Gastroesophageal sphincter (tissue), 4 donors: ENCODE results near the gene PHLDA2. TPM values are rescaled to one million over a fixed set of nuclear protein-coding genes. Genes with fewer than 3 reads are reported as not detected.

ENCODE experiments used
- ATAC-seq: fragments of 150-250 bp; one replicate; pipeline ENCODE4 v1.9.1; 2016; ENCODE audit warnings: mild to moderate bottlenecking, moderate library complexity
- H3K27ac ChIP-seq, 4 donors: fragments of 200-600 bp; sonication (generic) in 3 of 4; 1 replicate in 3 of 4; 2 replicates in 1 of 4; pipeline ENCODE4 v1.5.1; 2016 to 2019
- H3K27me3 ChIP-seq: fragments of 200-600 bp; sonication (generic); one replicate; pipeline ENCODE4 v1.5.1; 2019
- H3K36me3 ChIP-seq, 2 donors: fragments of 200-600 bp; sonication (generic); one replicate each; pipeline ENCODE4 v1.5.1; 2019; ENCODE audit warnings: control low read depth in 1 of 2
- H3K4me1 ChIP-seq, 3 donors: fragments of 200-600 bp; sonication (generic); 1 replicate in 2 of 3; 2 replicates in 1 of 3; pipeline ENCODE4 v1.5.1; 2016 to 2019; ENCODE audit warnings: control low read depth in 2 of 3
- H3K4me3 ChIP-seq, 2 donors: fragments of 200-600 bp; sonication (generic); one replicate each; pipeline ENCODE4 v1.5.1; 2019; ENCODE audit warnings: mild to moderate bottlenecking in 1 of 2, moderate library complexity in 1 of 2
- H3K9me3 ChIP-seq, 3 donors: fragments of 200-600 bp; sonication (generic); one replicate each; pipeline ENCODE4 v1.5.1; 2017 to 2019; ENCODE audit warnings: control low read depth in 2 of 3
- CTCF ChIP-seq, 4 experiments: fragments of 200-600 bp in 2 of 4; fragments of 450-650 bp in 2 of 4; sonication (generic) in 1 of 4; IDR thresholded peaks; one replicate each; pipeline ENCODE4 v1.5.1; 2017 to 2019; ENCODE audit warnings: antibody characterized with exemption in 4 of 4, mild to moderate bottlenecking in 2 of 4, moderate library complexity in 2 of 4
- EP300 ChIP-seq: sonication (generic); formaldehyde crosslinking; IDR thresholded peaks from one replicate; pipeline ENCODE4 v1.6.1; 2017; ENCODE audit warnings: antibody characterized with exemption, mild to moderate bottlenecking
- POLR2A ChIP-seq, 2 donors: fragments of 450-650 bp; IDR thresholded peaks; one replicate each; pipeline ENCODE4 v1.6.1; 2017; ENCODE audit warnings: antibody characterized with exemption in 2 of 2, mild to moderate bottlenecking in 2 of 2, moderate library complexity in 1 of 2
- POLR2AphosphoS5 ChIP-seq: sonication (generic); formaldehyde crosslinking; IDR thresholded peaks from one replicate; pipeline ENCODE4 v1.6.1; 2017; ENCODE audit warnings: antibody characterized with exemption
- WGBS, 2 donors: methylation state at CpG; one replicate each; pipeline ENCODE4 v1.1.5; 2018; ENCODE audit warnings: low coverage in 1 of 2; 5-methylcytosine and 5-hydroxymethylcytosine counted together
- total RNA-seq, 4 donors: library from RNA; depleted of rRNA; stranded (reverse); fragments of >200 nt; gene quantifications; one replicate each; pipeline ENCODE4 v1.1.0, GENCODE V29; 2016

The PHLDA2 gene
- total RNA-seq, 4 donors from 2014 or later: 0.82 to 5.0 (median 1.9) TPM; not detected in 1

- Histone ChIP-seq H3K27me3 (no peaks in the 10 kb centered on the region), H3K36me3 (no peaks in the 10 kb centered on the region), H3K4me3 (no peak overlapping the region), H3K4me1 (no peaks in the 10 kb centered on the region), H3K9me3 (no peaks in the 10 kb centered on the region), H3K27ac (no peak overlapping the region)
- WGBS, 2 donors: 71% methylated on average over 3 of the region's 25 CpGs; no CpG with 5 or more reads in 1 of the 2 donors
- no peak for ATAC-seq
- no peak for TF ChIP-seq CTCF (IDR thresholded peaks at IDR 0.05)
- TF ChIP-seq POLR2A (IDR thresholded peaks at IDR 0.05): no peak
- TF ChIP-seq EP300: no peak
- TF ChIP-seq POLR2AphosphoS5: no peak
These were observed 11.3 kb downstream of the PHLDA2 start for GRCh38 chr11:2917842-2918490.

- Histone ChIP-seq H3K27ac (no peak overlapping the region), H3K4me1 (no peaks in the 10 kb centered on the region), H3K36me3 (no peaks in the 10 kb centered on the region), H3K9me3 (no peaks in the 10 kb centered on the region), H3K4me3 (no peak overlapping the region), H3K27me3 (no peaks in the 10 kb centered on the region)
- TF ChIP-seq POLR2AphosphoS5: no peak
- no peak for TF ChIP-seq POLR2A (IDR thresholded peaks at IDR 0.05)
- no peak for TF ChIP-seq CTCF (IDR thresholded peaks at IDR 0.05)
- TF ChIP-seq EP300: no peak
- 79 to 92% methylated on average over 3 to 4 of the region's 16 CpGs for WGBS, 2 donors
- no peak for ATAC-seq
These were observed 12.2 kb downstream of the PHLDA2 start for GRCh38 chr11:2916892-2917645.

- ATAC-seq: no peak
- Histone ChIP-seq H3K27ac (no peak overlapping the region), H3K36me3 (no peaks in the 10 kb centered on the region), H3K27me3 (no peaks in the 10 kb centered on the region), H3K9me3 (no peaks in the 10 kb centered on the region), H3K4me1 (no peaks in the 10 kb centered on the region), H3K4me3 (no peak overlapping the region)
- WGBS, 2 donors: 92% methylated on average over 5 of the region's 20 CpGs; no CpG with 5 or more reads in 1 of the 2 donors
- TF ChIP-seq POLR2AphosphoS5 (no peak), POLR2A (IDR thresholded peaks at IDR 0.05) (no peak), CTCF (IDR thresholded peaks at IDR 0.05) (no peak), EP300 (no peak)
These were observed 12.9 kb downstream of the PHLDA2 start for GRCh38 chr11:2916114-2916891.

GRCh38 chr11:2915473-2915872 is 13.7 kb downstream of the PHLDA2 start:
- WGBS, 2 donors: 70 to 100% methylated on average over 2 to 4 of the region's 11 CpGs
- Histone ChIP-seq H3K4me1 (no peaks in the 10 kb centered on the region), H3K27me3 (no peaks in the 10 kb centered on the region), H3K9me3 (no peaks in the 10 kb centered on the region), H3K27ac (no peak overlapping the region), H3K36me3 (no peaks in the 10 kb centered on the region), H3K4me3 (no peak overlapping the region)
- TF ChIP-seq CTCF (IDR thresholded peaks at IDR 0.05): no peak
- no peak for ATAC-seq
